Stomach smooth muscle (tissue), 2 donors: ENCODE results near the gene ZNF620.

Experiments used
- H3K27ac ChIP-seq: one replicate; pipeline ENCODE4 v1.7.0; 2013; ENCODE audit warnings: mild to moderate bottlenecking, low read length, inconsistent platforms
- H3K27me3 ChIP-seq, 2 donors: one replicate each; pipeline ENCODE4 v1.7.0; 2013; ENCODE audit warnings: low read length in 2 of 2; ENCODE audit not compliant: insufficient read depth in 2 of 2, control insufficient read depth in 1 of 2
- H3K36me3 ChIP-seq, 2 donors: one replicate each; pipeline ENCODE4 v1.7.0; 2013; ENCODE audit warnings: low read length in 2 of 2; ENCODE audit not compliant: control insufficient read depth in 2 of 2, insufficient read depth in 2 of 2
- H3K4me1 ChIP-seq: one replicate; pipeline ENCODE4 v1.7.0; 2013; ENCODE audit warnings: low read length; ENCODE audit not compliant: control insufficient read depth, insufficient read depth
- H3K4me3 ChIP-seq, 2 donors: one replicate each; pipeline ENCODE4 v1.7.0; 2013; ENCODE audit warnings: low read length in 2 of 2
- H3K9ac ChIP-seq, 2 donors: one replicate each; pipeline ENCODE4 v1.7.0; 2013; ENCODE audit warnings: low read length in 2 of 2, mild to moderate bottlenecking in 1 of 2
- H3K9me3 ChIP-seq, 2 donors: one replicate each; pipeline ENCODE4 v1.7.0; 2013; ENCODE audit warnings: low read length in 2 of 2; ENCODE audit not compliant: control insufficient read depth in 2 of 2
- donor health status: healthy.
- donor health status: Pancreatic carcinoma.

Gene ZNF620

GRCh38 chr3:40465456-40465855 is 40.4 kb upstream of the ZNF620 start:
- Histone ChIP-seq H3K36me3 (peaks cover 13 to 23% of the 10 kb centered on the region in 2 donors), H3K27me3 (no peaks in the 10 kb centered on the region), H3K27ac (no peak overlapping the region), H3K9me3 (no peaks in the 10 kb centered on the region), H3K9ac (no peak overlapping the region), H3K4me1 (no peaks in the 10 kb centered on the region), H3K4me3 (no peak overlapping the region)

GRCh38 chr3:40468018-40468417 is 37.8 kb upstream of the ZNF620 start:
- no peak overlapping the region for H3K4me3 ChIP-seq
- H3K9me3 ChIP-seq = no peaks in the 10 kb centered on the region
- H3K36me3 ChIP-seq = peaks cover 6 to 14% of the 10 kb centered on the region in 2 donors
- no peak overlapping the region for H3K9ac ChIP-seq
- no peaks in the 10 kb centered on the region for H3K27me3 ChIP-seq
- H3K27ac ChIP-seq = no peak overlapping the region
- H3K4me1 ChIP-seq = no peaks in the 10 kb centered on the region

GRCh38 chr3:40470701-40471100 is 35.1 kb upstream of the ZNF620 start:
- Histone ChIP-seq H3K9me3 (no peaks in the 10 kb centered on the region), H3K4me1 (no peaks in the 10 kb centered on the region), H3K4me3 (no peak overlapping the region), H3K27ac (no peak overlapping the region), H3K27me3 (no peaks in the 10 kb centered on the region), H3K9ac (no peak overlapping the region), H3K36me3 (no peaks in the 10 kb centered on the region)

GRCh38 chr3:40476478-40477470 is 29.1 kb upstream of the ZNF620 start, which contains the start of gene ZNF619:
TSS of gene ZNF619 (plus strand) at chr3:40477122. CDS start at chr3:40477980, 858 bp downstream.
- H3K4me1 ChIP-seq = peaks cover 8% of the 10 kb centered on the region
- peak within 1 kb of the TSS; percentile 11 for H3K27ac ChIP-seq
- H3K27me3 ChIP-seq = no peaks in the 10 kb centered on the region
- peaks cover 8 to 16% of the 10 kb centered on the region in 2 donors for H3K36me3 ChIP-seq
- H3K9ac ChIP-seq = peak within 1 kb of the TSS; percentile 63 to 90
- peak within 1 kb of the TSS; percentile 71 to 94 for H3K4me3 ChIP-seq
- no peaks in the 10 kb centered on the region for H3K9me3 ChIP-seq

- Histone ChIP-seq H3K27ac (no peak overlapping the region), H3K27me3 (no peaks in the 10 kb centered on the region), H3K9ac (peak overlapping the region; percentile 37 to 63), H3K4me1 (peaks cover 8% of the 10 kb centered on the region), H3K36me3 (peaks cover 17 to 25% of the 10 kb centered on the region in 2 donors), H3K4me3 (peak overlapping the region; percentile 71 to 94), H3K9me3 (no peaks in the 10 kb centered on the region)
Measured at GRCh38 chr3:40477666-40478065, 28.2 kb upstream of the ZNF620 start.

- Histone ChIP-seq H3K27me3 (no peaks in the 10 kb centered on the region), H3K27ac (no peak overlapping the region), H3K4me1 (no peaks in the 10 kb centered on the region), H3K4me3 (no peak overlapping the region), H3K9me3 (peaks cover 3 to 16% of the 10 kb centered on the region in 2 donors), H3K9ac (no peak overlapping the region), H3K36me3 (peaks cover 30 to 33% of the 10 kb centered on the region in 2 donors)
Measured at GRCh38 chr3:40487172-40487571, 18.7 kb upstream of the ZNF620 start.

- Histone ChIP-seq H3K36me3 (peaks cover 19 to 21% of the 10 kb centered on the region in 2 donors), H3K27me3 (no peaks in the 10 kb centered on the region), H3K4me3 (no peak overlapping the region), H3K9ac (no peak overlapping the region), H3K4me1 (no peaks in the 10 kb centered on the region), H3K27ac (no peak overlapping the region), H3K9me3 (peaks cover 3 to 16% of the 10 kb centered on the region in 2 donors)
Measured at GRCh38 chr3:40490916-40491315, 14.9 kb upstream of the ZNF620 start.

- Histone ChIP-seq H3K27ac (no peak overlapping the region), H3K4me3 (no peak overlapping the region), H3K4me1 (no peaks in the 10 kb centered on the region), H3K27me3 (no peaks in the 10 kb centered on the region), H3K9me3 (no peaks in the 10 kb centered on the region), H3K9ac (no peak overlapping the region), H3K36me3 (no peaks in the 10 kb centered on the region)
Measured at GRCh38 chr3:40494698-40495097, 11.1 kb upstream of the ZNF620 start.

GRCh38 chr3:40497288-40497687 is 8.6 kb upstream of the ZNF620 start:
- Histone ChIP-seq H3K27ac (no peak overlapping the region), H3K9ac (no peak overlapping the region)

GRCh38 chr3:40499952-40500351 is 5.9 kb upstream of the ZNF620 start:
- Histone ChIP-seq H3K27me3 (no peaks in the 10 kb centered on the region), H3K9ac (no peak overlapping the region), H3K9me3 (no peaks in the 10 kb centered on the region), H3K4me1 (no peaks in the 10 kb centered on the region), H3K27ac (no peak overlapping the region), H3K4me3 (no peak overlapping the region), H3K36me3 (no peaks in the 10 kb centered on the region)

More at GRCh38 chr3:40497288-40497687, 8.6 kb upstream of the ZNF620 start:
- no peaks in the 10 kb centered on the region for H3K27me3 ChIP-seq
- no peaks in the 10 kb centered on the region for H3K9me3 ChIP-seq
- no peak overlapping the region for H3K4me3 ChIP-seq
- no peaks in the 10 kb centered on the region for H3K36me3 ChIP-seq
- no peaks in the 10 kb centered on the region for H3K4me1 ChIP-seq

GRCh38 chr3:40502034-40502433 is 3.8 kb upstream of the ZNF620 start:
- Histone ChIP-seq H3K27me3 (no peaks in the 10 kb centered on the region), H3K4me1 (peaks cover 7% of the 10 kb centered on the region), H3K27ac (no peak overlapping the region), H3K9ac (no peak overlapping the region), H3K4me3 (no peak overlapping the region), H3K9me3 (no peaks in the 10 kb centered on the region), H3K36me3 (no peaks in the 10 kb centered on the region)
